HuH-7 (cell line): ENCODE data around the gene MCUR1.
"Not testable (repeated sequence)": the region's sequence is repeated elsewhere in the genome, so short reads cannot be mapped to it uniquely, and the experiment has no call there.

Source experiments
- DNase-seq: peaks from one replicate; pipeline ENCODE4 v3.0.0; 2011; ENCODE audit warnings: low spot score

Gene MCUR1, protein sequence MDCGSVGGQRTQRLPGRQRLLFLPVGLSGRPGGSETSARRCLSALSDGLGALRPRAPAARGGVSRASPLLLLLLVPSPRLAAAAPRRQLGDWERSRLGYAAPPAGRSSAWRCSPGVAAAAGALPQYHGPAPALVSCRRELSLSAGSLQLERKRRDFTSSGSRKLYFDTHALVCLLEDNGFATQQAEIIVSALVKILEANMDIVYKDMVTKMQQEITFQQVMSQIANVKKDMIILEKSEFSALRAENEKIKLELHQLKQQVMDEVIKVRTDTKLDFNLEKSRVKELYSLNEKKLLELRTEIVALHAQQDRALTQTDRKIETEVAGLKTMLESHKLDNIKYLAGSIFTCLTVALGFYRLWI

DNA sequence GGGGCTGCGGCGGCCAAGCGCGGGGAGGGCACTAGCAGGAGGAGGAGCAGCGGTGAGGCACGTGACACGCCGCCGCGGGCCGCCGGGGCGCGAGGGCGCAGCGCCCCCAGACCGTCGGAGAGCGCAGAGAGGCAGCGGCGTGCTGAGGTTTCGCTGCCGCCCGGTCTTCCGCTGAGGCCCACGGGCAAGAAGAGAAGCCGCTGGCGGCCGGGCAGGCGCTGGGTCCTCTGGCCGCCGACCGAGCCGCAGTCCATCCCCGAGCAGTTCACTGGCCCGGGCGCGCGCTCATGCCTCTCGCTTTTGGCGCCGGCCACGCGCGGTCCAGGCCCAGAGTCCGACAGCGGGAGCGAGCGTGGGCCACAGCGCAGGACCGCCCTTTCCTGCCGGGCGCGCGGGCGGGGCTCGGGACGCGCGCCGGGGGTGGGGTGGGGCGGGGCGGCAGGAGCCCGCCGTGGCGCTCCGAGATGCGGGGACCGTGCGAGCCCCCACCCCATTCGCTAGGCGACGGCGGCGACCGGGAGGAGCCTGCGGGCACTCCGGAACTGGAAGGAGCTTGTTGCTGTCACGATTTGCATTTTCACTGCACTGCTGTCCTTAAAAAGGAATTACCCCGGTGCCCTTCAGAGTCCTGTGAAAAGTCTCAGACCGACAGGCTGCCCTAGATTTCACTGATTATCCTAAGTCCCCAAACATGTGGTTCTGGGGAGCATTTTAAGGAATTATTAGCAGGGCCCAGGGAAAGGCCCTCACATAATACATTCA lies at the start of gene MCUR1:
Gene MCUR1 (minus strand): TSS at position 382 of the 762 bp plus-strand sequence. CDS start 128 bp downstream, at position 254.
- peak; percentile 71 for DNase-seq

DNA sequence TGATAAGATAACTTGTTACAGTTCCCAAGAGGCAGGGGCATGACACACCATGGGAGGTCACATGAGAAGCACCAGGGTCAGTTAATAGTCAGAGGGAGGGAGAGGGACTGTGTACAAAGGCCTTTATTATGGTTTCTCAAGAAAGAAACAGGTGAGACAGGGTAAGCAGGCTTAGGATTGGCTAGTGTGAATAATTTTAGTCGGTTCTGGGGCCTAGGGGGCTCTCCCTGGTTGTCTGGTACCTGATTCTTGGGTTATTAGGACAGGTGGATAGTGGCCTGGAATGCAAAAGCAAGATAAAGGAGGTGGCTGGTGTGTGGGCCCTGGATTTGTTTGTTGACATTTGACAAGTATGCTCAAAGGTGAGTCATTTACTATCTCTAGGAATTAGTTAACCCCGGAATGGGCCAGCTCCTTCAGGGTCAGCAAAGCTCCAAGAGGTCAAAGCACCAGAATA lies 49.4 kb upstream of the MCUR1 start:
- peak; percentile 34 for DNase-seq

DNA sequence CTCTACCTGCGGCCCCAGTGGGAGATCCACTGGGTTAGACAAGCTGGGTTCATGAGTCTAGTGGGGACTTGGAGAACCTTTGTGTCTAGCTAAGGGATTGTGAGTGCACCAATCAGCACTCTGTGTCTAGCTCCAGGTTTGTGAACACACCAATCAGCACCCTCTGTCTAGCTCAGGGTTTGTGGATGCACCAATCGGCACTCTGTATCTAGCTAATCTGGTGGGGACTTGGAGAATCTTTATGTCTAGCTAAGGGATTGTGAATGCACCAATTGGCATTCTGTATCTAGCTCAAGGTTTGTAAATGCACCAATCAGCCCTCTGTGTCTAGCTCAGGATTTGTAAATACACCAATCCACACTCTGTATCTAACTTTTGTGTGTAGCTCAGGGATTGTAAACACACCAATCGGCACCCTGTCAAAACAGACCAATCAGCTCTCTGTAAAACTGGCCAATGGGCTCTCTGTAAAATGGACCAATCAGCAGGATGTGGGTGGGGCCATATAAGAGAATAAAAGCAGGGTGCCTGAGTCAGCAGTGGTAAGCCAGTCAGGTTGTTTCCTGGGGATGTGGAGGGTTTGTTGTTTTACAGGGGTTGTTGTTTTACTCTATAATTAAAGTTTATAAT lies 46.3 kb upstream of the MCUR1 start:
- DNase-seq, result not testable (repeated sequence)

DNA sequence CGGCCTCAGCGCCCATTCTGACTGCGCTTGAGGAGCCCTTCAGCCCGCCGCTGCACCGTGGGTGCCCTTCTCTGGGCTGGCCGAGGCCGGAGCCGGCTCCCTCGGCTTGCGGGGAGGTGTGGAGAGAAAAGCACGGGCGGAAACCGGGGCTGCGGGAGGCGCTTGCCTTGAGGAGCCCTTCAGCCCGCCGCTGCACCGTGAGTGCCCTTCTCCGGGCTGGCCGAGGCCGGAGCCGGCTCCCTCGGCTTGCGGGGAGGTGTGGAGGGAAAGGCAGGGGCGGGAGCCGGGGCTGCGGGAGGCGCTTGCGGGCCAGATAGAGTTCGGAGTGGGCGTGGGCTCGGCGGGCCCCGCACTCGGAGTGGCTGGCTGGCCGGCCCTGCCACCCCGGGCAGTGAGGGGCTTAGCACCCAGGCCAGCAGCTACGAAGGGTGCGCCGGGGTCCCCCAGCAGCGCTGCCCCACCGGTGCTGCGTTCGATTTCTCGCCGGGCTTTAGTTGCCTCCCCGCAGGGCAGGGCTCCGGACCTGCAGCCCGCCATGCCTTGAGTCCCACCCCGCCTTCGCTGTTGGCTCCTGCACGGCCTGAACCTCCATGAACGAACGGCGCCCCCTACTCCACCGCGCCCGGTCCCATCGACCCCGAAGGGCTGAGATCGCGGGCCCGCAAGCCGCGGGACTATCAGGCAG lies 45.7 kb upstream of the MCUR1 start:
- no peak for DNase-seq

DNA sequence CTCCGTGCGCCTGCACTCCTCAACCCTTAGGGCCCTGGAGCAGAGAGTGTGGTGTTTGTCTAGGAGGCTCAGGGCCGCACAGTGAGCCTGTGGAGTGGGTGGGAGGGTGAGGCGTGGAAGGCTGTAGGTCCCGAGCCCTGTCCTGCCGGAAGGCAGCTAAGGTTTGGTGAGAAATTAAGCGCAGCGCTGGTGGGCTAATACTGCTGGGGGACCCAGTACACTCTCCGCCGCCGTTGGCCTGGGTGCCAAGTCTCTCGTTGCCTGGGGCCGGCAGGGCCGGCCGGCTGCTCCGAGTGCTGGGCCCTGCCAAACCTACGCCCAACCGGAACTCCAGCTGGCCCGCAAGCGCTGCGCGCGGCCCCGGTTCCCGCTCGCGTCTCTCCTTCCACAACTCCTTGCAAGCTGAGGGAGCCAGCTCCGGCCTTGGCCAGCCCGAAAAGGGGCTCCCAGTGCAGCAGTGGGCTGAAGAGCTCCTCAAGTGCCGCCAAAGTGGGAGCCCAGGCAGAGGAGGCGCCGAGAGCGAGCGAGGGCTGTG lies 40.4 kb upstream of the MCUR1 start:
- no peak for DNase-seq

DNA sequence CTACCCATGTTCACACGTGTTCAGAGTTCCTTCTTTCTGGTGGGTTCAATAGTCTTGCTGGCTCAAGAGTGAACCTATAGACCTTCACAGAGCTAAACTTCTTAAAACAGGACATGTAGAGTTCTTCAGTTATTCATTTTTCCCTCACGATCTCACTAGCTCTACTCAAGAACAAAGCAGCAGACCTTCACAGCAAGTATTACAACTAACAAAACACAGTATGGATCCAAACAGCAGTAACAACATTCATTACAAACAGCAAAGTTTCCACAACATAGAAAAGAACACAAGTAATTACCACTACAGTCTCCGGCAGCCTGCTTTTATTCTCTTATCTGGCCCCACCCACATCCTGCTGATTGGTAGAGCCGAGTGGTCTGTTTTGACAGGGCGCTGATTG lies 39.5 kb upstream of the MCUR1 start:
- DNase-seq, result no peak

DNA sequence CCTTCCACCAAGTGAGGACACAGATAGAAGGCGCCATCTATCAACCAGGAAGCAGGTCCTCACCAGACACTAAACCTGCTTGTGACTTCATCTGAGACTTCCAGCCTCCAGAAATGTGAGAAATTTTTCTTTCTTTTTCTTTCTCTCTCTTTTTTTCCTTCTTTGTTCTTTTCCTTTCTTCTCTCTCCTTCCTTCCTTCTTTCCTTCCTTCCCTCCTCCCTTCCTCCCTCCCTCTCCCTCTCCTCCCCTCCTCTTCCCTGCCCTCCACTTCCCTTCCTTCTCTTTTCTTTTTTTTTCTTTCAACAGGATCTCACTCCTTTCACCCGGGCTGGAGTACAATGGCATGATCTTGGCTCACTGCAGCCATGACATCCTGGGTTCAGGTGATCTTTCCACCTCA lies 37.4 kb upstream of the MCUR1 start:
- DNase-seq, result no peak

DNA sequence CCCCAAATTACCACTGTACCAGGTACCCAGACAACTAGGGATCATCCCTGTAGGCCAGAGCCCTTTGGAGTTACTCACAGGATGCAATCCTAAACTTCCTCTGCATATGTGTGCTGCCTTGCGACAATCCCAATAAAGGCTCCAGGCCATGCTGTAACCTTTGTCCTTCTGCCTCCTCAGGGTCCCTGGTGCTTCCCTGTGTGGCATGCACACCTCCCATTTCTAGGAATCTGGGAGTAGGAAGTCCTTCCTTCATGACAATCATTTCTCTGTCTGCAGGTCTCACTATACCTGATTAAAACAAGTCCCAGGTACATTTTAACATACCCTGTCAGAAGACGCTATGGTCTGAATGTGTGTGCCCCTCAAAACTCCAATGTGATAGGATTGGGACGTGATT lies 37.0 kb upstream of the MCUR1 start:
- no peak for DNase-seq

DNA sequence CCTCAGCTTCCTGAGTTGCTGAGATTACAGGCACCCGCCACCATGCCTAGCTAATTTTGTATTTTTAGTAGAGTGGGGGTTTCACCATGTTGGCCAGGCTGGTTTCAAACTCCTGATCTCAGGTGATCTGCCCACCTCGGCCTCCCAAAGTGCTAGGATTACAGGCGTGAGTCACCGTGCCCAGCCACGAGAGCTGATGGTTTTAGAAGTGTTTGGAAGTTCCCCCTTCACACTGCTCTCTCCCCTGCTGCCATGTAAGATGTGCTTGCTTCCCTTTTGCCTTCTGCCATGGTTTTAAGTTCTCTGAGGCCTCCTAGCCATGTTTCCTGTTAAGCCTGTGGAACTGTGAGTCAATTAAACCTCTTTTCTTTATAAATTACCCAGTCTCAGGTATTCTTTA lies 36.3 kb upstream of the MCUR1 start:
- DNase-seq, result not testable (repeated sequence)

DNA sequence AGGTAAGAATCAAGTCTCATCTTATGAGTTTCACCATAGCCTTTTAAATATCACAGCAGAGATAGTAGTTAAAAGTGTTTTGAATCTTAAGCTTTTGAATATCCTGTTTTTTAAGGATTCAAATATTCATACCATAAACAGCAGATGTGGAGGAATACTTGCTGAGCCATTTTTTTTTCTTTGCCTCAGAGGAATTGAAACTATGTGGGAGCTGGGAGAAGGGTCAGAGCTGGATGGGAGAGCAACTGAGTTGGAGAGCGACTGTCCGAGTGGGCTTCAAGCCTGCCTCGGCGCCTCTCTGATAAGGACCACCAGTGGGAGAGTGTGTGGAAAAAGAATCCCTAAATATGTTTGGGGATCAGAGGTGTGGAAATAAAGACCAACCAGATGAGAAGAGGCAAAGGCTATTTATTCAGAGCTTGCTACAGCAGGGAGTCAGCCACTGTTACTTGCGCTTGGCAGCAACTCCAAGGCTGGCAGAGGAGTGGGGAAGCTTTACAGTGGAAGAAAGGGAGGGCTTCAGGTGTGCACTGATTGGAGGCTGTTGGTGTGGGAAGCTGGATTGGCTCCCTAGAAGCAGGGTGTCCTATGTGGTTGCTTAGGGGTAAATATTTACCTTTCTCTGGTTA lies 34.3 kb upstream of the MCUR1 start:
- DNase-seq, result no peak

DNA sequence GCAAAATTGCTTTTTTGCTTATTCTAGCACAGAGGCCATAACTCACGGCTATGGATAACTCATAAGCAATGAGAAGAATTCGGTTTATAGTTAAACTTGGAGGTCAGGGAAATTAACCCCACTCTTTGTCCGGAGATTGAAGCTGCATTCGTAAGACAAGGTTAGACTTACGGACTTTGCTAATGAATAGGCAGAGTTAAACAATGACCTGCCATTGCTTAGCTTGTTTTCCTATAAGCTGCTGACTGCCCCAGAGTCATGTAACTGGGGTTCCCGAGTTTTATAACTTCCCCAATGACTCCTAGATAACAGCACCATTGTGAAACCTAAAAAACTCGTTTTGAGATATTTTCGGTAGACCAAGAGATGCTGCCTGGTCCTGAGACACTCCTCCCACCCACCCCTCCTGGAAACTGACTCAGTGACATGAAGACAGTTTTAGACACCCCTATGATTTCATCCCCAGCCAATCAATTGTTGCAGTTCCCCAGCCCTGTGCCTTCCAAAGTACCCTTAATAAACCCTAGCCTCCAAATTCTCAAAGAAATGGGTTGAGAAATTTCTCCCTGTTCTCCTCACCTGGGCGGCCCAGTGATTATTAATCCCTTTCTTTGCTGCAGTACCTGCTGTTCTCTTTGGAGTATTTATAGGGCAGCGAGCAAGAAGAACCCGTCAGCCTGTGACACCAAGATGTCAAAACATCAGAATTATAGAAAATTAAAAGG lies 33.1 kb upstream of the MCUR1 start:
- DNase-seq, result no peak

DNA sequence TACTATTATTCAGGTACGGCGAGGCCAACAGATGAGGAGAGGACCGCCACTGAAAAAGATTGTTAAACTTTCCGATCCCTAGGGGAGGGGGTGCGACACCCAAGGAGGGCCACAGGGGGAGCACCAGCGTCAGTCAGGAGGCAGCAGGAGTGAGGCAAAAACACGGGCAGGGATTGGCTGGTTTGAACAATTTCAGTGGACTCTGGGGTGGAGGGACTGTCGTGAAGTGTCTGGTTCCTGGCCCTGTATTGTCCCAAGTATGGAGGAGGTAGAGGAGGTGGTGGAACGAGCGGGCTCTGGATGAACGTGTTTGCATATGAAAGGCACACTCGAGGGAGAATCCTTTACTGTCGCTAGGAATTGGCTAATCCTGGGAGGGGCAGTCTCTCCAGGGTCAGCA lies 32.5 kb upstream of the MCUR1 start:
- peak; percentile 37 for DNase-seq

DNA sequence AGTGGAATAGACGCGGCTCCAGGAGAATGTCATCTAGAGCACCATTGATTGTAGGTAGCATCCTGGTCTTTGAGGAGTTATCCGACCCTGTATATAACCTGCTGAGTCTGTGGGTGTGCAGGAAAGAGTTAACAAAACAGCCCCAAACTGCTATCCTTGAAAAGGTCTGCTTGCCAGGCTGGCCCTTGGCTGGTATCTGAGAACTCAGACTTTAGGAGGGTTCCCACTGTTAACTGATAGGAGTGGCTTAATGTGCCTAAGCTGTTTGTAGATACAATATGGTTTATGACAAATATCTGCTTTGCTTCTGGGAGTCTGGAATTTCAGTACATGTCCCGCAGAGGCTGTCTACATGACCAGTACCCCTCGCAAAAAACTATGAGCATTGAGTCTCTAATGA lies 27.6 kb upstream of the MCUR1 start:
- no peak for DNase-seq

DNA sequence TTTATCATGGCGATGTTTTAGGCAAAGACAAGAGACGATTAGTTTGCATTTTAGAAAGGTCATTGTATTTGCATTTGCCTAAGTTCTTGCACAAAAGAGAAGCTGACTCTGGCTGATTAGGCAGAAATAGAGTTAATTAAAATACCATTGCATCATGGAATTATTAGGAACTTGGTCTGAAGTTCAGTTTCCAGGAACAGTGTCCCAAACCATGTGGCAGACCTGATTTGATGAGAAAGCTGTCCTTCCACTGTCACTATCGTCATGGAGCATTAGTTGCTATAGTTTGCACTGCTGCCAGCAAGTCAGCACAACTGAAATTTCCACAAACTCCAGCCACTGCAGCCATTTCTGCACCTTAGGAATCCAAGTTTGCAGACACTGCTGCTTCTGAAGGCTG lies 24.3 kb upstream of the MCUR1 start:
- DNase-seq, result no peak

DNA sequence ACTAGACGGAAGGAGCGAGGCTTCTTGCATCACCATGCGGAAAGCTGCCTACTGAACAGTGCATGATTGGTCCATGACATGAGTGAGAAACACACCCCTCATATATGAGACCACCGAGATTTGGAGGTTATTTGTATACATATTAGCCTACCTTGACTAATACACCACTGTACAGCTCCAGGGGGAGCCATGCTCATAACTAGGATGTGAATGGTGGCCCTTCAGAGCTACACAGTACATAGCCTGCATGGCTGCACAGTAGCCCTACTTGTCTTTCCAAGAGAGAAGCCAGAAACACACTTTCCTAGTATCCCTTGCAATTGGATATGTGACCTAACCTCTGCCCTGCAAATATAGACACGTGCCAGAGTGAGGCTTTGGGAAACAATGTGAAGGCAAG lies 21.8 kb upstream of the MCUR1 start:
- DNase-seq, result no peak

DNA sequence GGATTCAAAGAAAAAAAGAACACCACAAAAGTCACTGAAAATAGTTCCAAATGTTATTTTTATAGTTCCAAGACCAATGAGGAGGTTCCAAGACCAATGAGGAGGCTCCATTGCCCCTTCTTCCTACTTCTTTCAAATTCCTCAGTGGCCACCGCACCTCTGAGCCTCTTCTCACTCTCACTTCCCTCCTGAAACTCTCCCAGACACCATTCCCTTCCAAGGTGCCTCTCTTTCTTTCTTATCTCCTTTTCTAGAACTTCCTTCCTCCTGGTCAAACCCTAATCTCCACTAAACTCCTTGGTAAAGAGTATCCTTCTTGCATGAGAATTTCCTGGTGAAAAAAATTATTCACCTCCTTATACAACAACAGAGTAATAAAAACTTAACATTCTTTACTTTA lies 20.4 kb upstream of the MCUR1 start:
- no peak for DNase-seq

DNA sequence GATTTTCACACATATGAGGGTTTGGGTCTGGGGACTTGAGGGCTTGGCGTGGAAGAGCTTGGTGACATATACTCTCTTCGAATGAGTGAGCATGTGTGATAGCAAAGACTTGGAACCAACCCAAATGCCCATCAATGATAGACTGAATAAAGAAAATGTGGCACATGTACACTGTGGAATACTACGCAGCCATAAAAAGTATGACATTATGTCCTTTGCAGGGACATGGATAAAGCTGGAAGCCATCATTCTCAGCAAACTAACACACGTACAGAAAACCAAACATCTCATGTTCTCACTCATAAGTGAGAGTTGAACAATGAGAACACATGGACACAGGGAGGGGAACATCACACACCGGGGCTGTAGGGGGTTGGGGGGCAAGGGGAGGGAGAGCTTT lies 19.7 kb upstream of the MCUR1 start:
- not testable (repeated sequence) for DNase-seq

DNA sequence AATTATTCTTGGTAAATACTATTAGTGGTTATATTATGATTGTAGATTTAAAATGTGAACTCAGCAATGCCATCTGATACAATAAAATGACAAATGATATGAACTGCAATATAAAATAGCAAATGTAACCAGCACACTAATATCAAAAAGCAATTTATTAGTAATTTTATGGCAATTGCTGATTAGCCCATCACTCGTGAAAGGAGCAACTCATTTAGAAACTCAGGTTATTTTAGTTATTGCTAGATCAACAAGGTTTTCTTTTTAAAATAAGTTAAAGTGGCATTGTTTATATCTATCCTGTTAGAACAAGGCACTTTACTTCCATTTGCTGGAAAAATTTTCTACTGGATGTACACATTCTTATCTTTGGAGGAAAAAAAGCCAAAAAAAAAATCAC lies 18.4 kb upstream of the MCUR1 start:
- DNase-seq, result no peak

DNA sequence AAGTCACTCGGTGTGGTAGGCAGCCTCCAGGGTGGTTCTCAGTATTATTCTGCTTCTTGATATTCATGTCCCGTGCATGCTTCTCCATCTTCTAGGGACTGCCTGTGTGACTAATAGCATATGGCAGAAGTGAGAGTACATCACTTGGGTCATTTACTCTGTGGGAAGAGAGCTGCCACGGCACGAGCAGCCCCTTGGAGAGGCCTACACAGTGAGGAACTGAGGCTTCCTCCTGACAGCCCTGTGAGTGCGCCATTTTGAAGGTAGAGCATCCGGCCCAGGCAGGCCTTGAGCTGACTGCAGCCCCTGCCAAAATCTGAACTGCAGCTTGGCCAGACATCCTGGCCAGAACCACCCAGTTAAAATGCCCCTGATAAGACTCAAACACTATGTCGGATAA lies 17.3 kb upstream of the MCUR1 start:
- DNase-seq, result no peak

DNA sequence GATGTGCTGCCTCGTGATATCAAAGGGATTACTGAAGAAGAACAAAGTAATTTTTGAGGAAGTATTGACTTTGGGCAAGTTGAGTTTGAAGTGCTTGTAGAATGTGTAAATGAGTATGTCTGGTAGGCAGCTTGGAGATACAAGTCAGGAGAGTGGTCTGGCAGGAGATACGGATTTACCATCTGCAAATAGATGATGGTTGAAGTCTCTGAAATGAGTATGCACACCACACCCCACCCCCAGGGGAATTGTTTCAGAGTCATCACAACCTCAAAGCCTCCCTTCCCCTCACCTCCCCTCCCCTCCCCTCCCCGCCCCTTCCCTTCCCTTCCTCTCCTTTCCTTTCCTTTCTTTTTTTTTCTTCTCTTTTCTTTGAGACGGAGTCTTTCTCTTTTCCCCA lies 16.4 kb upstream of the MCUR1 start:
- DNase-seq, result no peak

DNA sequence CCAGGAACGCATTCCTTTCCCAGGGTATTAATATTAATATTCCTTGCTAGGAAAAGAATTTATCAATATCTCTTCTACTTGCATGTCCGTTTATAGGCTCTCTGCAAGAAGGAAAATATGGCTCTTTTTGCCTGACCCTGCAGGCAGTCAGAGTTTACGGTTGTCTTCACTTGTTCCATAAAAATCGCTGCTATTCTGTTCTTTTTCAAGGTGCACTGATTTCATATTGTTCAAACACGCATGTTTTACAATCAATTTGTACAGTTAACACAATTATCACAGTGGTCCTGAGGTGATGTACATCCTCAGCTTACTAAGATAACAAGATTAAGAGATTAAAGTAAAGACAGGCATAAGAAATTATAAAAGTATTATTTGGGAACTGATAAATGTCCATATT lies 15.1 kb upstream of the MCUR1 start:
- not testable (repeated sequence) for DNase-seq
